HEK293 (cell line): Measurements from ENCODE around the gene DCST2.

Source experiments
- GFI1B ChIP-seq: fragments of 450-650 bp; formaldehyde crosslinking; IDR thresholded peaks from 2 replicates; pipeline ENCODE4 v1.5.1; 2016; ENCODE audit warnings: missing biosample characterization, missing genetic modification characterization
- KLF10 ChIP-seq: fragments of 450-650 bp; IDR thresholded peaks from 2 replicates; pipeline ENCODE4 v1.5.1; 2018; ENCODE audit warnings: missing biosample characterization, mild to moderate bottlenecking, missing genetic modification characterization
- REST ChIP-seq: fragments of 450-650 bp; formaldehyde crosslinking; IDR thresholded peaks from 2 replicates; pipeline ENCODE4 v1.5.1; 2016; ENCODE audit warnings: missing biosample characterization, missing genetic modification characterization
- YY2 ChIP-seq: fragments of 450-650 bp; formaldehyde crosslinking; IDR thresholded peaks from 2 replicates; pipeline ENCODE4 v1.5.1; 2016; ENCODE audit warnings: missing biosample characterization, missing genetic modification characterization
- ZBTB17 ChIP-seq: fragments of 450-650 bp; formaldehyde crosslinking; IDR thresholded peaks from 2 replicates; pipeline ENCODE4 v1.5.1; 2016; ENCODE audit warnings: missing biosample characterization, missing genetic modification characterization
- ZBTB48 ChIP-seq: fragments of 450-650 bp; formaldehyde crosslinking; IDR thresholded peaks from 2 replicates; pipeline ENCODE4 v1.5.1; 2016; ENCODE audit warnings: missing biosample characterization, missing genetic modification characterization
- ZFHX2 ChIP-seq: fragments of 450-650 bp; formaldehyde crosslinking; conservative IDR thresholded peaks from 2 replicates; pipeline ENCODE4 v1.5.1; 2016; ENCODE audit warnings: missing biosample characterization, missing genetic modification characterization
- ZIC2 ChIP-seq: fragments of 450-650 bp; formaldehyde crosslinking; IDR thresholded peaks from 2 replicates; pipeline ENCODE4 v1.5.1; 2016; ENCODE audit warnings: missing biosample characterization, missing genetic modification characterization
- ZNF10 ChIP-seq: fragments of 450-650 bp; formaldehyde crosslinking; IDR thresholded peaks from 2 replicates; pipeline ENCODE4 v1.5.1; 2017; ENCODE audit warnings: missing biosample characterization, missing genetic modification characterization
- ZNF121 ChIP-seq: fragments of 450-650 bp; formaldehyde crosslinking; IDR thresholded peaks from 2 replicates; pipeline ENCODE4 v1.5.1; 2016; ENCODE audit warnings: missing biosample characterization, missing genetic modification characterization
- ZNF146 ChIP-seq: fragments of 450-650 bp; formaldehyde crosslinking; IDR thresholded peaks from 2 replicates; pipeline ENCODE4 v1.5.1; 2016; ENCODE audit warnings: missing biosample characterization, missing genetic modification characterization
- ZNF16 ChIP-seq: fragments of 450-650 bp; formaldehyde crosslinking; IDR thresholded peaks from 2 replicates; pipeline ENCODE4 v1.5.1; 2016; ENCODE audit warnings: low read depth, missing biosample characterization, missing genetic modification characterization
- ZNF174 ChIP-seq: fragments of 450-650 bp; formaldehyde crosslinking; IDR thresholded peaks from 2 replicates; pipeline ENCODE4 v1.5.0; 2017; ENCODE audit warnings: missing biosample characterization, mild to moderate bottlenecking, missing genetic modification characterization
- ZNF175 ChIP-seq: fragments of 450-650 bp; formaldehyde crosslinking; IDR thresholded peaks from 2 replicates; pipeline ENCODE4 v1.5.1; 2016; ENCODE audit warnings: missing biosample characterization, missing genetic modification characterization
- ZNF184 ChIP-seq: fragments of 450-650 bp; IDR thresholded peaks from 2 replicates; pipeline ENCODE4 v1.5.1; 2018; ENCODE audit warnings: missing biosample characterization, mild to moderate bottlenecking, missing genetic modification characterization
- ZNF19 ChIP-seq: fragments of 450-650 bp; formaldehyde crosslinking; IDR thresholded peaks from 2 replicates; pipeline ENCODE4; 2016; ENCODE audit warnings: missing biosample characterization, missing genetic modification characterization, low read depth
- ZNF274 ChIP-seq, 2 experiments: fragments of 200-500 bp in 1 of 2; fragments of 450-650 bp in 1 of 2; sonication (Bioruptor generic) in 1 of 2; formaldehyde crosslinking in 1 of 2; IDR thresholded peaks; 2 replicates each; pipeline versions ENCODE4 v1.5.1 to v1.6.1; 2014 to 2016; ENCODE audit warnings: borderline replicate concordance in 1 of 2, inconsistent platforms in 1 of 2, low read length in 1 of 2, missing biosample characterization in 1 of 2, missing genetic modification characterization in 1 of 2
- ZNF501 ChIP-seq: fragments of 450-650 bp; formaldehyde crosslinking; IDR thresholded peaks from 2 replicates; pipeline ENCODE4 v1.5.1; 2016; ENCODE audit warnings: missing biosample characterization, missing genetic modification characterization
- ZNF530 ChIP-seq: fragments of 450-650 bp; formaldehyde crosslinking; IDR thresholded peaks from 2 replicates; pipeline ENCODE4 v1.5.1; 2016; ENCODE audit warnings: low read depth, missing biosample characterization, missing genetic modification characterization
- ZNF549 ChIP-seq: fragments of 450-650 bp; IDR thresholded peaks from 2 replicates; pipeline ENCODE4 v1.5.1; 2018; ENCODE audit warnings: missing biosample characterization, missing genetic modification characterization, mild to moderate bottlenecking, inconsistent platforms, moderate library complexity
- ZNF585B ChIP-seq: fragments of 450-650 bp; formaldehyde crosslinking; IDR thresholded peaks from 2 replicates; pipeline ENCODE4 v1.5.1; 2016; ENCODE audit warnings: missing biosample characterization, missing genetic modification characterization
- ZNF623 ChIP-seq: fragments of 450-650 bp; formaldehyde crosslinking; IDR thresholded peaks from 2 replicates; pipeline ENCODE4 v1.5.1; 2016; ENCODE audit warnings: missing biosample characterization, missing genetic modification characterization
- ZNF654 ChIP-seq: fragments of 450-650 bp; formaldehyde crosslinking; IDR thresholded peaks from 2 replicates; pipeline ENCODE4 v1.5.1; 2016; ENCODE audit warnings: low read depth, missing biosample characterization, missing genetic modification characterization
- ZNF660 ChIP-seq: fragments of 450-650 bp; IDR thresholded peaks from 2 replicates; pipeline ENCODE4 v1.5.1; 2018; ENCODE audit warnings: missing biosample characterization, mild to moderate bottlenecking, missing genetic modification characterization
- ZNF776 ChIP-seq: fragments of 450-650 bp; formaldehyde crosslinking; IDR thresholded peaks from 2 replicates; pipeline ENCODE4 v1.5.0; 2017; ENCODE audit warnings: missing biosample characterization, missing genetic modification characterization, borderline replicate concordance
- ZSCAN23 ChIP-seq: fragments of 450-650 bp; formaldehyde crosslinking; IDR thresholded peaks from 2 replicates; pipeline ENCODE4 v1.5.1; 2016; ENCODE audit warnings: missing biosample characterization, missing genetic modification characterization
- TF ChIP-seq, protein P1 (sequence below): fragments of 450-650 bp; formaldehyde crosslinking; IDR thresholded peaks from 2 replicates; pipeline ENCODE4 v1.5.1; 2016; ENCODE audit warnings: missing biosample characterization, missing genetic modification characterization, borderline replicate concordance
- TF ChIP-seq, protein P2 (sequence below): fragments of 450-650 bp; formaldehyde crosslinking; IDR thresholded peaks from 2 replicates; pipeline ENCODE4 v1.5.1; 2016; ENCODE audit warnings: missing biosample characterization, missing genetic modification characterization, borderline replicate concordance

Gene DCST2

DNA sequence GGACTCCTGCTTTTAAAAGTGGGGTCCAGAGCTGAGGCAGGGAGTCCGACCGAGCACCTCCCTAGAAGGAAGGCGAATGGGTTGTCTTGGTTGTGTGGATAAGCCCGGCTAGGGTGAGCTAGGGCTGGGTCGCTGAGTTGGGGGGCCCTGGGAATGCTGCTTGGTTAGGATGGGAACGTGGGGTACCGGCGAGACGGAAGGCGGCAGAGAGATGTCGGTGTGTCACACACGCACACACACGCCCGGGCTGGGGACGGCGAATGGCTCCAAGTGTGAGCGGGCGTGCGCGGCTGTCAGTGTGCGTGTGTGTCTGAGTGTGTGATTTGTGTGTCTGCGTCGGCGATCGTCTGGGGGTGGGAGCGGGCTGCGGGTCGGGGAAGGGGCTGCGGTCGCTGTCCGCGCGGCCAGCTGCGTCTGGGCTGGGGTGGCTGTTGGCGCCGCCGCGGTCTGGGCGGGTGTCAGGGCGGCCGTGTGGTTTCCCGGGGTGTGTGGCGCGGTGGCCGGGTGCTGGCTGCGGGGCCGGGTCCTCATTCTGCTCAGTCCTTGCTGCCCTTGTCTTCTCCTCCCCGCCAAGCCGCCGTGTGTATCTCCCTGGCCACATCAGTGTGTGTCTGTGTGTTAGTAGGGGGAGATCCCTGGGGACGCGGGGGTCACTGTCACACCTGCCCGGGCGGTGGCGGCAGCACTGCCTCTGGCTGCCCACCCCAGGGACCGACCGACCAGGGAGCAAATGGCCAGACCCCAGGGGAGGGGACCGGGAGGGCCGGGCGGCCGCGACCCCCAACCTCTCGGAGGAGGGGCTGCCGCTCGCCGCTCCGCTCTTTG is 46.1 kb upstream of the DCST2 start (continued):
- TF ChIP-seq REST (peak; percentile 82), GFI1B (tag by site-specific recombination) (no peak), ZNF121 (tag by site-specific recombination) (no peak), KLF10 (tag by site-specific recombination) (no peak), ZNF501 (tag by site-specific recombination) (peak; percentile 29; the same call in 1 of the 2 replicates), ZBTB48 (tag by site-specific recombination) (no peak), ZSCAN23 (no peak; the same call in 1 of the 2 replicates), YY2 (tag by site-specific recombination) (no peak), ZNF585B (no peak), ZFHX2 (tag by site-specific recombination) (peak; percentile 98), ZIC2 (peak; percentile 75), ZNF654 (tag by site-specific recombination) (no peak), ZNF174 (tag by site-specific recombination) (no peak), ZNF776 (tag by site-specific recombination) (no peak), ZNF530 (tag by site-specific recombination) (no peak), ZNF146 (tag by site-specific recombination) (peak; percentile 28), ZNF623 (tag by site-specific recombination) (no peak), ZBTB17 (peak; percentile 75; the same call in 1 of the 2 replicates), ZNF16 (tag by site-specific recombination) (no peak), ZNF10 (tag by site-specific recombination) (no peak), ZNF549 (tag by site-specific recombination) (no peak), ZNF175 (tag by site-specific recombination) (no peak), ZNF660 (tag by site-specific recombination) (no peak), ZNF274 (IDR thresholded peaks at IDR 0.05; ENCODE audit: low read length) (no peak), ZNF274 (tag by site-specific recombination; IDR thresholded peaks at IDR 0.05; ENCODE audit: borderline replicate concordance) (no peak), ZNF184 (tag by site-specific recombination) (no peak), ZNF19 (tag by site-specific recombination) (no peak)
- TF ChIP-seq, protein P1, sequence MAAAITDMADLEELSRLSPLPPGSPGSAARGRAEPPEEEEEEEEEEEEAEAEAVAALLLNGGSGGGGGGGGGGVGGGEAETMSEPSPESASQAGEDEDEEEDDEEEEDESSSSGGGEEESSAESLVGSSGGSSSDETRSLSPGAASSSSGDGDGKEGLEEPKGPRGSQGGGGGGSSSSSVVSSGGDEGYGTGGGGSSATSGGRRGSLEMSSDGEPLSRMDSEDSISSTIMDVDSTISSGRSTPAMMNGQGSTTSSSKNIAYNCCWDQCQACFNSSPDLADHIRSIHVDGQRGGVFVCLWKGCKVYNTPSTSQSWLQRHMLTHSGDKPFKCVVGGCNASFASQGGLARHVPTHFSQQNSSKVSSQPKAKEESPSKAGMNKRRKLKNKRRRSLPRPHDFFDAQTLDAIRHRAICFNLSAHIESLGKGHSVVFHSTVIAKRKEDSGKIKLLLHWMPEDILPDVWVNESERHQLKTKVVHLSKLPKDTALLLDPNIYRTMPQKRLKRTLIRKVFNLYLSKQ (tag by site-specific recombination) = no peak
- TF ChIP-seq, protein P2, sequence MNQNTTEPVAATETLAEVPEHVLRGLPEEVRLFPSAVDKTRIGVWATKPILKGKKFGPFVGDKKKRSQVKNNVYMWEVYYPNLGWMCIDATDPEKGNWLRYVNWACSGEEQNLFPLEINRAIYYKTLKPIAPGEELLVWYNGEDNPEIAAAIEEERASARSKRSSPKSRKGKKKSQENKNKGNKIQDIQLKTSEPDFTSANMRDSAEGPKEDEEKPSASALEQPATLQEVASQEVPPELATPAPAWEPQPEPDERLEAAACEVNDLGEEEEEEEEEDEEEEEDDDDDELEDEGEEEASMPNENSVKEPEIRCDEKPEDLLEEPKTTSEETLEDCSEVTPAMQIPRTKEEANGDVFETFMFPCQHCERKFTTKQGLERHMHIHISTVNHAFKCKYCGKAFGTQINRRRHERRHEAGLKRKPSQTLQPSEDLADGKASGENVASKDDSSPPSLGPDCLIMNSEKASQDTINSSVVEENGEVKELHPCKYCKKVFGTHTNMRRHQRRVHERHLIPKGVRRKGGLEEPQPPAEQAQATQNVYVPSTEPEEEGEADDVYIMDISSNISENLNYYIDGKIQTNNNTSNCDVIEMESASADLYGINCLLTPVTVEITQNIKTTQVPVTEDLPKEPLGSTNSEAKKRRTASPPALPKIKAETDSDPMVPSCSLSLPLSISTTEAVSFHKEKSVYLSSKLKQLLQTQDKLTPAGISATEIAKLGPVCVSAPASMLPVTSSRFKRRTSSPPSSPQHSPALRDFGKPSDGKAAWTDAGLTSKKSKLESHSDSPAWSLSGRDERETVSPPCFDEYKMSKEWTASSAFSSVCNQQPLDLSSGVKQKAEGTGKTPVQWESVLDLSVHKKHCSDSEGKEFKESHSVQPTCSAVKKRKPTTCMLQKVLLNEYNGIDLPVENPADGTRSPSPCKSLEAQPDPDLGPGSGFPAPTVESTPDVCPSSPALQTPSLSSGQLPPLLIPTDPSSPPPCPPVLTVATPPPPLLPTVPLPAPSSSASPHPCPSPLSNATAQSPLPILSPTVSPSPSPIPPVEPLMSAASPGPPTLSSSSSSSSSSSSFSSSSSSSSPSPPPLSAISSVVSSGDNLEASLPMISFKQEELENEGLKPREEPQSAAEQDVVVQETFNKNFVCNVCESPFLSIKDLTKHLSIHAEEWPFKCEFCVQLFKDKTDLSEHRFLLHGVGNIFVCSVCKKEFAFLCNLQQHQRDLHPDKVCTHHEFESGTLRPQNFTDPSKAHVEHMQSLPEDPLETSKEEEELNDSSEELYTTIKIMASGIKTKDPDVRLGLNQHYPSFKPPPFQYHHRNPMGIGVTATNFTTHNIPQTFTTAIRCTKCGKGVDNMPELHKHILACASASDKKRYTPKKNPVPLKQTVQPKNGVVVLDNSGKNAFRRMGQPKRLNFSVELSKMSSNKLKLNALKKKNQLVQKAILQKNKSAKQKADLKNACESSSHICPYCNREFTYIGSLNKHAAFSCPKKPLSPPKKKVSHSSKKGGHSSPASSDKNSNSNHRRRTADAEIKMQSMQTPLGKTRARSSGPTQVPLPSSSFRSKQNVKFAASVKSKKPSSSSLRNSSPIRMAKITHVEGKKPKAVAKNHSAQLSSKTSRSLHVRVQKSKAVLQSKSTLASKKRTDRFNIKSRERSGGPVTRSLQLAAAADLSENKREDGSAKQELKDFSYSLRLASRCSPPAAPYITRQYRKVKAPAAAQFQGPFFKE (tag by site-specific recombination) = no peak
